Posterior cingulate gyrus (tissue), 11 donors: ENCODE measurements around the gene TRA2B.

Experiments used
- DNase-seq, 10 donors: peaks; one replicate each; pipeline versions ENCODE4 v3.0.0 to v3.0.0-alpha.2; 2020 to 2021; ENCODE audit warnings: mixed read lengths in 3 of 10
- intact Hi-C: fragments of 100-400 bp; cut with DNase I; formaldehyde crosslinking; loops from one replicate; pipeline ENCODE4 v1.15.1; 2023

Gene TRA2B

GRCh38 chr3:185958626-185959025 lies 20.8 kb upstream of the TRA2B start:
- DNase-seq = peak in 1 of 10 donors; percentile 18
- intact Hi-C loops = no loop called here

GRCh38 chr3:185956244-185956643 lies 18.4 kb upstream of the TRA2B start:
- intact Hi-C loops = no loop called here
- no peak for DNase-seq

GRCh38 chr3:185954366-185954723 lies 16.5 kb upstream of the TRA2B start:
- intact Hi-C loops = no loop called here
- no peak for DNase-seq

- intact Hi-C loops = no loop called here
- DNase-seq = no peak
Measured at GRCh38 chr3:185950728-185951127, 12.9 kb upstream of the TRA2B start.

GRCh38 chr3:185949515-185949914 lies 11.7 kb upstream of the TRA2B start:
- intact Hi-C loops = no loop called here
- DNase-seq = no peak

- DNase-seq = no peak
- intact Hi-C loops = no loop called here
Measured at GRCh38 chr3:185948292-185948691, 10.5 kb upstream of the TRA2B start.

GRCh38 chr3:185943760-185944106 lies 5.9 kb upstream of the TRA2B start:
- intact Hi-C loops = no loop called here

GRCh38 chr3:185942907-185943759 lies 5.3 kb upstream of the TRA2B start:
- intact Hi-C loops = no loop called here

More at GRCh38 chr3:185943760-185944106, 5.9 kb upstream of the TRA2B start:
- no peak for DNase-seq

GRCh38 chr3:185942396-185942795 lies 4.6 kb upstream of the TRA2B start:
- intact Hi-C loops = no loop called here
- no peak for DNase-seq

More at GRCh38 chr3:185942907-185943759, 5.3 kb upstream of the TRA2B start:
- peak; percentile 72 to 97 (median 84) for DNase-seq

GRCh38 chr3:185940951-185941350 lies 3.1 kb upstream of the TRA2B start:
- intact Hi-C loops = no loop called here

GRCh38 chr3:185939721-185940120 lies 1.9 kb upstream of the TRA2B start:
- DNase-seq = no peak
- intact Hi-C loops = loop anchor here (10.0 kb wide), 1 partner anchor 275 kb away; no protein-coding TSS in a partner anchor

More at GRCh38 chr3:185940951-185941350, 3.1 kb upstream of the TRA2B start:
- DNase-seq = no peak

- DNase-seq = peak; percentile 67 to 95 (median 76)
- intact Hi-C loops = loop anchor here (10.0 kb wide), 1 partner anchor 272 kb away; no protein-coding TSS in a partner anchor
Measured at GRCh38 chr3:185936814-185937688, 763 bp downstream of the TRA2B start.

GRCh38 chr3:185936273-185936629 lies 1.6 kb downstream of the TRA2B start:
- intact Hi-C loops = loop anchor here (10.0 kb wide), 1 partner anchor 271 kb away; no protein-coding TSS in a partner anchor
- no peak for DNase-seq

GRCh38 chr3:185935465-185936272 lies 2.1 kb downstream of the TRA2B start:
- DNase-seq = no peak
- intact Hi-C loops = loop anchor here (10.0 kb wide), 1 partner anchor 271 kb away; no protein-coding TSS in a partner anchor

- intact Hi-C loops = loop anchor here (10.0 kb wide), 1 partner anchor 270 kb away; no protein-coding TSS in a partner anchor
- no peak for DNase-seq
Measured at GRCh38 chr3:185934767-185935464, 2.9 kb downstream of the TRA2B start.

GRCh38 chr3:185934174-185934557 lies 3.6 kb downstream of the TRA2B start:
- intact Hi-C loops = loop anchor here (10.0 kb wide), 1 partner anchor 269 kb away; no protein-coding TSS in a partner anchor
- no peak for DNase-seq

- intact Hi-C loops = loop anchor here (10.0 kb wide), 1 partner anchor 269 kb away; no protein-coding TSS in a partner anchor
- DNase-seq = no peak
Measured at GRCh38 chr3:185933374-185934173, 4.2 kb downstream of the TRA2B start.

- intact Hi-C loops = loop anchor here (10.0 kb wide), 1 partner anchor 267 kb away; no protein-coding TSS in a partner anchor
- no peak for DNase-seq
Measured at GRCh38 chr3:185931777-185932612, 5.8 kb downstream of the TRA2B start.
